HepG2 (cell line): ENCODE results near the gene TBC1D14. TPM values are rescaled to one million over a fixed set of nuclear protein-coding genes. Genes with fewer than 3 reads are reported as not detected.

Experiments
- GZF1 ChIP-seq: sonication (generic); formaldehyde crosslinking; IDR thresholded peaks from 2 replicates; pipeline ENCODE4 v1.5.1; 2020; ENCODE audit warnings: mild to moderate bottlenecking, missing genetic modification reagents
- HDAC2 ChIP-seq: sonication (generic); formaldehyde crosslinking; IDR thresholded peaks from 2 replicates; pipeline ENCODE4 v1.4.0; 2020; ENCODE audit warnings: missing genetic modification reagents
- HES4 ChIP-seq: sonication (generic); formaldehyde crosslinking; IDR thresholded peaks from 2 replicates; pipeline ENCODE4 v1.9.0; 2021; ENCODE audit warnings: mild to moderate bottlenecking, missing genetic modification reagents, borderline replicate concordance
- KDM5A ChIP-seq: fragments of 200-600 bp; sonication (generic); IDR thresholded peaks from 2 replicates; pipeline ENCODE4 v1.7.0; 2018; ENCODE audit warnings: antibody characterized with exemption, mild to moderate bottlenecking, low read length, borderline replicate concordance
- ONECUT2 ChIP-seq: sonication (generic); formaldehyde crosslinking; IDR thresholded peaks from 2 replicates; pipeline ENCODE4 v1.4.0; 2020; ENCODE audit warnings: missing genetic modification reagents
- PITX1 ChIP-seq: sonication (generic); formaldehyde crosslinking; IDR thresholded peaks from 2 replicates; pipeline ENCODE4 v1.5.1; 2020; ENCODE audit warnings: mild to moderate bottlenecking, missing genetic modification reagents
- RBFOX2 ChIP-seq: fragments of 200-400 bp; formaldehyde crosslinking; IDR thresholded peaks from 2 replicates; pipeline ENCODE4 v1.6.1; 2017; ENCODE audit warnings: low read depth, mild to moderate bottlenecking, low read length
- TARDBP ChIP-seq: sonication (generic); formaldehyde crosslinking; IDR thresholded peaks from 2 replicates; pipeline ENCODE4 v1.8.0; 2022; ENCODE audit warnings: mild to moderate bottlenecking, missing genetic modification reagents
- TP53 ChIP-seq: sonication (generic); formaldehyde crosslinking; conservative IDR thresholded peaks from 2 replicates; pipeline ENCODE4 v1.4.0; 2020; ENCODE audit warnings: missing genetic modification reagents
- ZNF660 ChIP-seq: sonication (generic); formaldehyde crosslinking; IDR thresholded peaks from 2 replicates; pipeline ENCODE4 v1.5.1; 2020; ENCODE audit warnings: mild to moderate bottlenecking, low read depth, missing genetic modification reagents, borderline replicate concordance
- ZNF703 ChIP-seq: sonication (generic); formaldehyde crosslinking; IDR thresholded peaks from 2 replicates; pipeline ENCODE4 v1.5.1; 2020; ENCODE audit warnings: missing genetic modification reagents, mild to moderate bottlenecking, moderate library complexity, borderline replicate concordance
- ZNF773 ChIP-seq: sonication (generic); formaldehyde crosslinking; IDR thresholded peaks from 2 replicates; pipeline ENCODE4 v1.4.0; 2020; ENCODE audit warnings: missing genetic modification reagents, borderline replicate concordance
- ZSCAN9 ChIP-seq: IDR thresholded peaks from 2 replicates; pipeline ENCODE4 v1.6.1; 2016; ENCODE audit warnings: borderline replicate concordance
- polyA plus RNA-seq, 8 experiments: library from polyadenylated mRNA; depleted of rRNA in 3 of 8; stranded (reverse) in 7 of 8; unstranded in 1 of 8; fragments of >200 nt; fragmentation: Illumina TruSeq in 4 of 8; extraction: Trizol in 4 of 8; gene quantifications; 2 replicates each; pipeline versions ENCODE4 v1.2.1 to v1.2.3, GENCODE V29; 2011 to 2016; ENCODE audit warnings: low read depth in 4 of 8, missing spikeins in 1 of 8, mixed read lengths in 1 of 8; ENCODE audit not compliant: insufficient read depth in 1 of 8
- total RNA-seq, 5 experiments: library from RNA; depleted of rRNA; stranded (reverse); fragments of >200 nt; fragmentation: Illumina TruSeq; extraction: Trizol; gene quantifications; 2 replicates each; pipeline ENCODE4 v1.2.3, GENCODE V29; 2016; ENCODE audit warnings: low read depth in 1 of 5
- TF ChIP-seq, protein P1 (sequence below): sonication (generic); formaldehyde crosslinking; IDR thresholded peaks from 2 replicates; pipeline ENCODE4 v1.5.0; 2020; ENCODE audit warnings: mild to moderate bottlenecking, missing genetic modification reagents
- TF ChIP-seq, protein P2 (sequence below): sonication (generic); formaldehyde crosslinking; IDR thresholded peaks from 2 replicates; pipeline ENCODE4 v1.4.0; 2020; ENCODE audit warnings: missing genetic modification reagents, borderline replicate concordance
- TF ChIP-seq, protein P3 (sequence below): sonication (generic); formaldehyde crosslinking; IDR thresholded peaks from 2 replicates; pipeline ENCODE4 v1.4.0; 2020; ENCODE audit warnings: missing genetic modification reagents, borderline replicate concordance
- TF ChIP-seq, protein P4 (sequence below): sonication (generic); formaldehyde crosslinking; IDR thresholded peaks from 2 replicates; pipeline ENCODE4 v1.5.1; 2020; ENCODE audit warnings: missing genetic modification reagents, mild to moderate bottlenecking, borderline replicate concordance

The TBC1D14 gene
- total and polyA plus RNA-seq, 2 of the 13 experiments (the other 11 are each of a cell fraction or from before 2014, with no cell fraction given) = 29.5 to 46.5 TPM

DNA sequence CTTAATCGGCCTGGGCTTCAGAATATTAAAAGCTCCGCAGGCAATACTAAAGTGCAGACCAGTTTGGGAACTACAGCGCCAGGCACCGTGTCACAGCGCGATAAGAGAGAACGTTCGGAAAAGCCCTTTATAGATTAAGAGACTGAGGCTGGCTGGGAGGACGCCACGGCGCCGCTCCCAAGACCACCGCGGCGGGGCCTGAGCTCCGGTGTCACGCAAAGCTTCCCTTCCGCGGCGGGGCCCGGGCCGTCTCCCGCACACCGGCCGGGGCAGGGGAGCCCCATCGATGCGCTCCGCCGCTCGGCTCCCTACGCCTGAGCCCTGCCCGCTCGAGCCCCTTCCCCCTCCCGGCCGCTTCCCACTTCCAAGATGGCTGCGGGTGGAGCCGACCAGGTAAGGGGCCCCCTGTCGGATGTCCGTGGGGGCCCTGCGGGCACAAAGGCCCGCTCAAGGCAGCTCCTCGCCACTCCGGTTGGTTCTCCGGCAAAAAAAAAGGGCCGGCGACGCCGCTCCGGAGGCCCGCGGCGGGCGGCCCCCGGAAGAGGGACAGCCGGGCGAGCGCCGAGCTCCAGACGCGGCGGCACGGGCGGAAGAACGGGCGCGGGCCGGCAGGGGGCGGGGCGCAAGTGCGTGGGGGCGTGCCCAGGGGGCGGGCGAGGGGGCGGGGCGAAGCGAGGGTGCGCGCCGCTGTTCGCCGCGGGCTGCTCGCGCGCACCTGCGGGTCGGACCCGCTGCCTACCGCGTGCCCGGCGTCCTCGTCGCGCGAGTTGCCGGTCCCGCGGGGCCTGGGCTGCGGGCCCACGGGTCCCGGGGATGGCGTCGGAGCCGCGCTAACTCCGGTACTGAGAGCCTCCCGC lies at the start of gene TBC1D14 (continued):
- TF ChIP-seq ZNF703 (CRISPR knock-in tag) (0 out of 2 replicates have a peak, but pooled peaks have one; percentile 36), ZNF660 (CRISPR knock-in tag) (no peak), GZF1 (CRISPR knock-in tag) (0 out of 2 replicates have a peak, but pooled peaks have one; percentile 38), PITX1 (0 out of 2 replicates have a peak, but pooled peaks have one; percentile 19), HDAC2 (CRISPR knock-in tag) (0 out of 2 replicates have a peak, but pooled peaks have one; percentile 19), RBFOX2 (peak; percentile 94), TARDBP (CRISPR knock-in tag) (peak; percentile 79), TP53 (CRISPR knock-in tag) (0 out of 2 replicates have a peak, but pooled peaks have one; percentile 46), KDM5A (peak; percentile 70; the same call in 1 of the 2 replicates), ZSCAN9 (CRISPR knock-in tag) (0 out of 2 replicates have a peak, but pooled peaks have one; percentile 24), HES4 (CRISPR knock-in tag) (peak; percentile 51; the same call in 1 of the 2 replicates), ZNF773 (no peak; the same call in 1 of the 2 replicates), ONECUT2 (0 out of 2 replicates have a peak, but pooled peaks have one; percentile 19)
- TF ChIP-seq, protein P1, sequence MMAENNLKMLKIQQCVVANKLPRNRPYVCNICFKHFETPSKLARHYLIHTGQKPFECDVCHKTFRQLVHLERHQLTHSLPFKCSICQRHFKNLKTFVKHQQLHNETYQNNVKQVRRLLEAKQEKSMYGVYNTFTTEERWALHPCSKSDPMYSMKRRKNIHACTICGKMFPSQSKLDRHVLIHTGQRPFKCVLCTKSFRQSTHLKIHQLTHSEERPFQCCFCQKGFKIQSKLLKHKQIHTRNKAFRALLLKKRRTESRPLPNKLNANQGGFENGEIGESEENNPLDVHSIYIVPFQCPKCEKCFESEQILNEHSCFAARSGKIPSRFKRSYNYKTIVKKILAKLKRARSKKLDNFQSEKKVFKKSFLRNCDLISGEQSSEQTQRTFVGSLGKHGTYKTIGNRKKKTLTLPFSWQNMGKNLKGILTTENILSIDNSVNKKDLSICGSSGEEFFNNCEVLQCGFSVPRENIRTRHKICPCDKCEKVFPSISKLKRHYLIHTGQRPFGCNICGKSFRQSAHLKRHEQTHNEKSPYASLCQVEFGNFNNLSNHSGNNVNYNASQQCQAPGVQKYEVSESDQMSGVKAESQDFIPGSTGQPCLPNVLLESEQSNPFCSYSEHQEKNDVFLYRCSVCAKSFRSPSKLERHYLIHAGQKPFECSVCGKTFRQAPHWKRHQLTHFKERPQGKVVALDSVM (CRISPR knock-in tag) = peak; percentile 70
- TF ChIP-seq, protein P2, sequence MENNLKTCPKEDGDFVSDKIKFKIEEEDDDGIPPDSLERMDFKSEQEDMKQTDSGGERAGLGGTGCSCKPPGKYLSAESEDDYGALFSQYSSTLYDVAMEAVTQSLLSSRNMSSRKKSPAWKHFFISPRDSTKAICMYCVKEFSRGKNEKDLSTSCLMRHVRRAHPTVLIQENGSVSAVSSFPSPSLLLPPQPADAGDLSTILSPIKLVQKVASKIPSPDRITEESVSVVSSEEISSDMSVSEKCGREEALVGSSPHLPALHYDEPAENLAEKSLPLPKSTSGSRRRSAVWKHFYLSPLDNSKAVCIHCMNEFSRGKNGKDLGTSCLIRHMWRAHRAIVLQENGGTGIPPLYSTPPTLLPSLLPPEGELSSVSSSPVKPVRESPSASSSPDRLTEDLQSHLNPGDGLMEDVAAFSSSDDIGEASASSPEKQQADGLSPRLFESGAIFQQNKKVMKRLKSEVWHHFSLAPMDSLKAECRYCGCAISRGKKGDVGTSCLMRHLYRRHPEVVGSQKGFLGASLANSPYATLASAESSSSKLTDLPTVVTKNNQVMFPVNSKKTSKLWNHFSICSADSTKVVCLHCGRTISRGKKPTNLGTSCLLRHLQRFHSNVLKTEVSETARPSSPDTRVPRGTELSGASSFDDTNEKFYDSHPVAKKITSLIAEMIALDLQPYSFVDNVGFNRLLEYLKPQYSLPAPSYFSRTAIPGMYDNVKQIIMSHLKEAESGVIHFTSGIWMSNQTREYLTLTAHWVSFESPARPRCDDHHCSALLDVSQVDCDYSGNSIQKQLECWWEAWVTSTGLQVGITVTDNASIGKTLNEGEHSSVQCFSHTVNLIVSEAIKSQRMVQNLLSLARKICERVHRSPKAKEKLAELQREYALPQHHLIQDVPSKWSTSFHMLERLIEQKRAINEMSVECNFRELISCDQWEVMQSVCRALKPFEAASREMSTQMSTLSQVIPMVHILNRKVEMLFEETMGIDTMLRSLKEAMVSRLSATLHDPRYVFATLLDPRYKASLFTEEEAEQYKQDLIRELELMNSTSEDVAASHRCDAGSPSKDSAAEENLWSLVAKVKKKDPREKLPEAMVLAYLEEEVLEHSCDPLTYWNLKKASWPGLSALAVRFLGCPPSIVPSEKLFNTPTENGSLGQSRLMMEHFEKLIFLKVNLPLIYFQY (CRISPR knock-in tag) = 0 out of 2 replicates have a peak, but pooled peaks have one; percentile 3
- TF ChIP-seq, protein P3, sequence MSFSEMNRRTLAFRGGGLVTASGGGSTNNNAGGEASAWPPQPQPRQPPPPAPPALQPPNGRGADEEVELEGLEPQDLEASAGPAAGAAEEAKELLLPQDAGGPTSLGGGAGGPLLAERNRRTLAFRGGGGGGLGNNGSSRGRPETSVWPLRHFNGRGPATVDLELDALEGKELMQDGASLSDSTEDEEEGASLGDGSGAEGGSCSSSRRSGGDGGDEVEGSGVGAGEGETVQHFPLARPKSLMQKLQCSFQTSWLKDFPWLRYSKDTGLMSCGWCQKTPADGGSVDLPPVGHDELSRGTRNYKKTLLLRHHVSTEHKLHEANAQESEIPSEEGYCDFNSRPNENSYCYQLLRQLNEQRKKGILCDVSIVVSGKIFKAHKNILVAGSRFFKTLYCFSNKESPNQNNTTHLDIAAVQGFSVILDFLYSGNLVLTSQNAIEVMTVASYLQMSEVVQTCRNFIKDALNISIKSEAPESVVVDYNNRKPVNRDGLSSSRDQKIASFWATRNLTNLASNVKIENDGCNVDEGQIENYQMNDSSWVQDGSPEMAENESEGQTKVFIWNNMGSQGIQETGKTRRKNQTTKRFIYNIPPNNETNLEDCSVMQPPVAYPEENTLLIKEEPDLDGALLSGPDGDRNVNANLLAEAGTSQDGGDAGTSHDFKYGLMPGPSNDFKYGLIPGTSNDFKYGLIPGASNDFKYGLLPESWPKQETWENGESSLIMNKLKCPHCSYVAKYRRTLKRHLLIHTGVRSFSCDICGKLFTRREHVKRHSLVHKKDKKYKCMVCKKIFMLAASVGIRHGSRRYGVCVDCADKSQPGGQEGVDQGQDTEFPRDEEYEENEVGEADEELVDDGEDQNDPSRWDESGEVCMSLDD = no peak
- TF ChIP-seq, protein P4, sequence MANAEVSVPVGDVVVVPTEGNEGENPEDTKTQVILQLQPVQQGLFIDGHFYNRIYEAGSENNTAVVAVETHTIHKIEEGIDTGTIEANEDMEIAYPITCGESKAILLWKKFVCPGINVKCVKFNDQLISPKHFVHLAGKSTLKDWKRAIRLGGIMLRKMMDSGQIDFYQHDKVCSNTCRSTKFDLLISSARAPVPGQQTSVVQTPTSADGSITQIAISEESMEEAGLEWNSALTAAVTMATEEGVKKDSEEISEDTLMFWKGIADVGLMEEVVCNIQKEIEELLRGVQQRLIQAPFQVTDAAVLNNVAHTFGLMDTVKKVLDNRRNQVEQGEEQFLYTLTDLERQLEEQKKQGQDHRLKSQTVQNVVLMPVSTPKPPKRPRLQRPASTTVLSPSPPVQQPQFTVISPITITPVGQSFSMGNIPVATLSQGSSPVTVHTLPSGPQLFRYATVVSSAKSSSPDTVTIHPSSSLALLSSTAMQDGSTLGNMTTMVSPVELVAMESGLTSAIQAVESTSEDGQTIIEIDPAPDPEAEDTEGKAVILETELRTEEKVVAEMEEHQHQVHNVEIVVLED (CRISPR knock-in tag) = peak; percentile 79
- TF ChIP-seq, all 625 proteins: peak for 194
